T-helper 22 cell (primary cell): ENCODE results near the gene ADAMTS14.
"Not testable (repeated sequence)": the region's sequence is repeated elsewhere in the genome, so short reads cannot be mapped to it uniquely, and the experiment has no call there.

Source experiments
- DNase-seq: peaks from one replicate; pipeline ENCODE4 v3.0.0-alpha.2; 2020; ENCODE audit warnings: low read depth

Gene ADAMTS14

GRCh38 chr10:70751356-70751755, 79.0 kb downstream of the ADAMTS14 start:
- no peak for DNase-seq

- no peak for DNase-seq
Observed at GRCh38 chr10:70751991-70752390, 79.7 kb downstream of the ADAMTS14 start.

GRCh38 chr10:70752571-70752970, 80.3 kb downstream of the ADAMTS14 start:
- DNase-seq = no peak

GRCh38 chr10:70753026-70753663, 80.8 kb downstream of the ADAMTS14 start:
- no peak for DNase-seq

GRCh38 chr10:70753841-70754621, 81.7 kb downstream of the ADAMTS14 start:
- no peak for DNase-seq

- no peak for DNase-seq
Observed at GRCh38 chr10:70756700-70757360, 84.5 kb downstream of the ADAMTS14 start.

GRCh38 chr10:70757856-70758255, 85.5 kb downstream of the ADAMTS14 start:
- no peak for DNase-seq

- DNase-seq = peak; percentile 9
Observed at GRCh38 chr10:70758757-70759514, 86.6 kb downstream of the ADAMTS14 start.

GRCh38 chr10:70759781-70760180, 87.5 kb downstream of the ADAMTS14 start:
- no peak for DNase-seq

GRCh38 chr10:70760271-70760787, 88.0 kb downstream of the ADAMTS14 start:
- no peak for DNase-seq

GRCh38 chr10:70761031-70761601, 88.8 kb downstream of the ADAMTS14 start:
- DNase-seq = no peak

GRCh38 chr10:70761727-70762350, 89.5 kb downstream of the ADAMTS14 start:
- no peak for DNase-seq

- DNase-seq = no peak
Observed at GRCh38 chr10:70762441-70763175, 90.3 kb downstream of the ADAMTS14 start.

- no peak for DNase-seq
Observed at GRCh38 chr10:70763567-70763966, 91.3 kb downstream of the ADAMTS14 start.

GRCh38 chr10:70765794-70766594, 93.7 kb downstream of the ADAMTS14 start:
- DNase-seq = no peak

GRCh38 chr10:70768026-70768685, 95.8 kb downstream of the ADAMTS14 start:
- not testable (repeated sequence) for DNase-seq

GRCh38 chr10:70769121-70769520, 96.8 kb downstream of the ADAMTS14 start:
- DNase-seq = no peak

- DNase-seq = no peak
Observed at GRCh38 chr10:70770001-70770400, 97.7 kb downstream of the ADAMTS14 start.

GRCh38 chr10:70770516-70770915, 98.2 kb downstream of the ADAMTS14 start:
- DNase-seq = not testable (repeated sequence)
